ENCODE measurements around the gene CPEB3. TPM values are rescaled to one million over a fixed set of nuclear protein-coding genes. Genes with fewer than 3 reads are reported as not detected.
A peak's percentile ranks its signal among the peaks of the same experiment; 100 is the strongest.

Gene CPEB3
- total RNA-seq, 1 donor from 2014 or later: 1.6 TPM

DNA sequence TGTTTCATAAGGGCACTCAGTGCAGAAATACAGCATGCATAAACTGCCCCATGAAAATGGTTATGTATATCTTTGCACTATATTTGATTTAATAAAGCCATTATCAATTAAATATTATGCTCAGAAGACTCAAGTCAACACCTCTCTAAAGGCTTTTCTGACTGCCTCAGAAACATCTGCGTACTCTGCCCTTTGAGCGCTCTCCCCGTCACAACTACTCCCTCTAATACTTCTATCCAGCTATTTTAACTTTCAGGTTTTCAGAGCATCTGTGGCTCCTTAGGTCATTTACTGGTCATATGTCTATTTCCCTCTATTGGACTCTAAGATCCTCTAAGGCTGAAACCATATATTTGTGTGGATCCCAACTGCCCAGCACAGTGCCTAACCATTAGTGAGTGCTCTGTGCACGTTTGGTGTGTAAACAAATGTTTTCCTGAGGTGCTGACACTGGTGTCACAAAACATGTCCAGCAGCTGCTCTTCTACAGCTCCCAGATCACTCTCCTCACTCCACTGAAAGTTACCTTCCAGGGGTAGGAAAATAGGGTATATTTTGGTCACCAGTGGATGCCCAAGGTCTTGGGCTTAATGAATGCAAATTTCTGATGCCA, 188.2 kb downstream of the CPEB3 start:
- DNase-seq (ENCODE audit: low read depth, low spot score): no peak
- Mint-ChIP-seq H3K36me3 (ENCODE audit: low read depth) (no peaks in the 10 kb centered on the region), H3K4me3 (no peak overlapping the region), H3K27ac (ENCODE audit: unreplicated experiment) (no peak overlapping the region), H3K27me3 (ENCODE audit: low read depth) (no peaks in the 10 kb centered on the region), H3K9me3 (no peaks in the 10 kb centered on the region), H3K4me1 (no peaks in the 10 kb centered on the region)
- TF ChIP-seq, protein P1, sequence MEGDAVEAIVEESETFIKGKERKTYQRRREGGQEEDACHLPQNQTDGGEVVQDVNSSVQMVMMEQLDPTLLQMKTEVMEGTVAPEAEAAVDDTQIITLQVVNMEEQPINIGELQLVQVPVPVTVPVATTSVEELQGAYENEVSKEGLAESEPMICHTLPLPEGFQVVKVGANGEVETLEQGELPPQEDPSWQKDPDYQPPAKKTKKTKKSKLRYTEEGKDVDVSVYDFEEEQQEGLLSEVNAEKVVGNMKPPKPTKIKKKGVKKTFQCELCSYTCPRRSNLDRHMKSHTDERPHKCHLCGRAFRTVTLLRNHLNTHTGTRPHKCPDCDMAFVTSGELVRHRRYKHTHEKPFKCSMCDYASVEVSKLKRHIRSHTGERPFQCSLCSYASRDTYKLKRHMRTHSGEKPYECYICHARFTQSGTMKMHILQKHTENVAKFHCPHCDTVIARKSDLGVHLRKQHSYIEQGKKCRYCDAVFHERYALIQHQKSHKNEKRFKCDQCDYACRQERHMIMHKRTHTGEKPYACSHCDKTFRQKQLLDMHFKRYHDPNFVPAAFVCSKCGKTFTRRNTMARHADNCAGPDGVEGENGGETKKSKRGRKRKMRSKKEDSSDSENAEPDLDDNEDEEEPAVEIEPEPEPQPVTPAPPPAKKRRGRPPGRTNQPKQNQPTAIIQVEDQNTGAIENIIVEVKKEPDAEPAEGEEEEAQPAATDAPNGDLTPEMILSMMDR (conservative IDR thresholded peaks at IDR 0.05): no peak

DNA sequence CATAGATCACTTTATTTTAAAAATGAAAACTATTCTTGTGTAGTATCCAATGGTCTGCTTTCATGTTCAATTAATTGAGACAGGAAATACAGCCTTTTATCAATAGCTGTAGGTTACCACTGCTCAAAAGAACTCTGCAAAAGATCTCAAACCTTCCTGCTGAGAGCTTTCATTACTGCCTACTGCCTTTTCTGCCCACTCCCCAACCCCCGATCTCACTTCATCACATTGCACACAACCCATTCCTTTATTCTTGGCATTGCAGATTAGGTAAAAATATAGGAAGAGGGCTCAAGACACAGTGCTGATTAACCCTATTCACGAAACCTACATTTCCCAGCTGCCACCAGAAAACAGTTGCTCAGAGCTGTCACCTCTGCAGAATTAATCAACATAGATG, 195.9 kb downstream of the CPEB3 start:
- TF ChIP-seq, protein P1 (conservative IDR thresholded peaks at IDR 0.05): no peak
- Mint-ChIP-seq H3K4me1 (peaks cover 6% of the 10 kb centered on the region), H3K27ac (ENCODE audit: unreplicated experiment) (no peak overlapping the region), H3K27me3 (ENCODE audit: low read depth) (peaks cover 3% of the 10 kb centered on the region), H3K9me3 (no peaks in the 10 kb centered on the region), H3K36me3 (ENCODE audit: low read depth) (no peaks in the 10 kb centered on the region), H3K4me3 (no peak overlapping the region)
- DNase-seq (ENCODE audit: low read depth, low spot score): no peak

DNA sequence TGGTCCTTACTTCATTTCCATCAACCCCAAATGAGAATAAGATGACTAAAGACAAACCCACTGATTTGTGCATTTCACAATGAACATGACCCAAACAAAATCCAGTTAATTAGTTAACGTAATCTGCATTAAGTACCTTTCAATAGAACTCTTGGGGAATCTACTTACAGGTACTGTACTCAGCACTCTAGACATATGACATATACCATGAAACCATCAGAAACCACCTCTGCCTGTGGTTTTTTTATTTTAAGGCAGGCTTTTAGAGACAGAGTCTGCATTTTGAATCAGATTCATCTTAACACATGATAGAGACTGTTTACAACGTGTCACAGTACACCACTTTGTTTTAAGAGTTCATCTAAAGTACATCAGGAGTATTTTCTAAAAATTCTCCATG, 198.9 kb downstream of the CPEB3 start:
- H3K36me3 Mint-ChIP-seq (ENCODE audit: low read depth): no peaks in the 10 kb centered on the region
- H3K4me1 Mint-ChIP-seq: peaks cover 6% of the 10 kb centered on the region
- peaks cover 3% of the 10 kb centered on the region for H3K27me3 Mint-ChIP-seq (ENCODE audit: low read depth)
- TF ChIP-seq, protein P1 (conservative IDR thresholded peaks at IDR 0.05): no peak
- H3K27ac Mint-ChIP-seq (ENCODE audit: unreplicated experiment): no peak overlapping the region
- no peaks in the 10 kb centered on the region for H3K9me3 Mint-ChIP-seq
- no peak overlapping the region for H3K4me3 Mint-ChIP-seq
- DNase-seq (ENCODE audit: low read depth, low spot score): no peak

DNA sequence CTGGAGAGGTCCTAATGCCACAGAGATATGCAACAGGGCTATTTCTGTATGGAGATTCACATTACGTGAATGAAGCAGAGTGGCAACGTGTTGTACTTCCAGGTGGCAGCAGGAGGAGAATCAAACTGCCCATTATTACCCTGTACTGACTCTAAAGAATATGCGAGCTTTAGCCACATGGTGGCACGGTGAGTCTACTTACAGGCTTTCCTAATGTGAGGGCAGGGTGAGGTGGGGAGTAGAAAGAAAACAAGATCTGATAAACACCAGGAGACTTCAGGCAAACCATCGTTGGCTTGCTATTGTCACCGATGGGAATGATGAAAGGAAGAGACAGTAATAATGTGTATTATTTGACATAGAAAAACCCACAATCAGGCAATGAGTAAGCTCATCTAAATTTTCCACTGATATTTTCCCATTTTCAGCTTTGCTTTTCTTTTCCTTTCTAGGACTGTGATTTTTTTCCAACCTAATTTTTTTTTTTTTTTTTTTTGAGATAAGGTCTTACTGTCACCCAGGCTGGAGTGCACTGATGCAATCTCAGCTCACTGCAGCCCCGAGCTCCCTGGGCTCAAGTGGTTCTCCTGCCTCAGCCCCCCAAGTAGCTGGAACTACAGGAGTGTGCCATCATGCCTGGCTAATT, 203.0 kb downstream of the CPEB3 start:
- Mint-ChIP-seq H3K4me1 (no peaks in the 10 kb centered on the region), H3K36me3 (ENCODE audit: low read depth) (no peaks in the 10 kb centered on the region), H3K27ac (ENCODE audit: unreplicated experiment) (no peak overlapping the region), H3K9me3 (no peaks in the 10 kb centered on the region), H3K27me3 (ENCODE audit: low read depth) (peaks cover 5% of the 10 kb centered on the region), H3K4me3 (no peak overlapping the region)
- peak; percentile 53 for DNase-seq (ENCODE audit: low read depth, low spot score)
- TF ChIP-seq, protein P1 (conservative IDR thresholded peaks at IDR 0.05): peak; percentile 91

DNA sequence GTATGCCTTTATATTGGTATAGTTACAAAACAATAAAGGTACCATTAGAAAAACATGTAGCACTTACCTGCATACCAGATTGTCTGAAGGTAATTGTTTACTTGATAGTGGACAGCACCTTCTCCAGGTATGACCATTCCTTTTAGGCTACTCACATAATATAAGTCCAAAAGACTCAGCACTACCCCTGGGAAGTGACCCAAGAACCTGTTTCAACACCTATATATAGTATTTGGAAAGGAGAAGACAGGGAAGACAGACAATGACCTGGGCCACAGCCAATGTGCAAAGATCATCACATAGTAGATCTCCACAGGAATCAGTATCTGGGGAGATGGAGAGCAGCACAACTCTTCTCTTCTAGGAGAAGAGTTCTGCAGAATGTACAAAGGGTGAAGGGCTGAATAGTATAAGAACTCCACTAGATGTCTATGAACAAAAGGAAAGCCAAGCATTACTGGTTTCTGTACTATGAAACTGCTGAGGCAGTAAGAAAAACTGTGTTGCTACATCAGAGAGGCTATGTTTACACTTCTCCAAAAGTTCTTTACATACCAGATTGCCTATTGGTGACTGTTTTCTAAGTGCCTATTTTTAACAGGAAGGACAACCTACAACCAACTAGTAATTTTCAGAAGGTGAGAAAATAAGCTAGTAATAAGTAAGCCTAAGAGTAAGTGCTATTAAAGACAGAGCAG, 208.1 kb downstream of the CPEB3 start:
- Mint-ChIP-seq H3K9me3 (no peaks in the 10 kb centered on the region), H3K27ac (ENCODE audit: unreplicated experiment) (no peak overlapping the region), H3K4me1 (no peaks in the 10 kb centered on the region), H3K4me3 (no peak overlapping the region), H3K36me3 (ENCODE audit: low read depth) (no peaks in the 10 kb centered on the region), H3K27me3 (ENCODE audit: low read depth) (peaks cover 2% of the 10 kb centered on the region)
- no peak for DNase-seq (ENCODE audit: low read depth, low spot score)
- TF ChIP-seq, protein P1 (conservative IDR thresholded peaks at IDR 0.05): no peak

Measured in neural crest cell (in vitro differentiated cells).